ENCODE data around the gene IFRD1. TPM values are rescaled to one million over a fixed set of nuclear protein-coding genes. Genes with fewer than 3 reads are reported as not detected.

The IFRD1 gene
- total RNA-seq, 1 experiment from 2014 or later, result 78.8 TPM

DNA sequence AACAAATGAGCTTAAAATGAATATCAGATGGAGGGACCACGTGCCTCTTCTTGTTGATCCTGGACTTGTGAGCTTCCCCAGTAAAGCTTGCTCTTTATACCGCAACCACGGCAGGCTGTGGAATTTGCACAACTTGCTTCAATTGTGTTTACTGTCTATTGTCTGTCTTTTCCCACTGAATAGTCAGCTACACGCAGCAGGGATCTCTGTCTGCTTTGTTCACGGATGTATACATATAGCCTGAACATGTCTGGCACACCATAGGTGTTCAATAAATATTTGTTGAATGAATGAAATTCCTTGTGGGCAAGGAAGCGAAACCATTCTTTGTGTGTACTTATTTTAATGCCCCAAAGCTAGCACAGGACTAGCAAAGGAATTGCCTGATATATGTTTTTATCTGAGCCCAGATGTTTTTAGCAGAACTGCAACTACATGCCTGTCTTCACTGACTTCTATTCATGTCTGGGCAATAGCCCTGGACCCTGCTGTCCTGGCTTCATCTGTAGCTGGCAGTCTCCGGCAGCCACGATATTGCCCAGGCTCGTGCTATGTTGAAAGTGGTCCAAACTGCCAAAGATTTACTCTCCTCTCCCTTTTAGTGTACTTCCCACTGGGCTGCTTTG, 29.9 kb upstream of the IFRD1 start:
- Histone ChIP-seq H3K4me3 (ENCODE audit: low read depth, low read length) (no peak overlapping the region), H3K9me3 (no peaks in the 10 kb centered on the region), H3K36me3 (ENCODE audit: control insufficient read depth, insufficient read depth, low read length) (no peaks in the 10 kb centered on the region), H3K4me1 (peaks cover 15% of the 10 kb centered on the region), H3K27me3 (replicated peaks; ENCODE audit: control insufficient read depth, insufficient read depth, low read length) (no peaks in the 10 kb centered on the region)
- CTCF ChIA-PET, result interaction anchor here (0.8 kb wide), 1 partner anchor 30 kb away, joined by 4 read pairs; the partner anchor contains the start of gene IFRD1
- Mint-ChIP-seq H3K4me3 (ENCODE audit: unreplicated experiment) (no peak overlapping the region), H3K36me3 (ENCODE audit: insufficient read depth, unreplicated experiment) (no peaks in the 10 kb centered on the region), H3K27ac (ENCODE audit: unreplicated experiment) (no peak overlapping the region), H3K4me1 (ENCODE audit: low read depth, unreplicated experiment) (peaks cover 21% of the 10 kb centered on the region), H3K27me3 (ENCODE audit: insufficient read depth, unreplicated experiment) (peaks cover 4% of the 10 kb centered on the region), H3K9me3 (ENCODE audit: unreplicated experiment) (peaks cover 10% of the 10 kb centered on the region)
- TF ChIP-seq, protein P1, sequence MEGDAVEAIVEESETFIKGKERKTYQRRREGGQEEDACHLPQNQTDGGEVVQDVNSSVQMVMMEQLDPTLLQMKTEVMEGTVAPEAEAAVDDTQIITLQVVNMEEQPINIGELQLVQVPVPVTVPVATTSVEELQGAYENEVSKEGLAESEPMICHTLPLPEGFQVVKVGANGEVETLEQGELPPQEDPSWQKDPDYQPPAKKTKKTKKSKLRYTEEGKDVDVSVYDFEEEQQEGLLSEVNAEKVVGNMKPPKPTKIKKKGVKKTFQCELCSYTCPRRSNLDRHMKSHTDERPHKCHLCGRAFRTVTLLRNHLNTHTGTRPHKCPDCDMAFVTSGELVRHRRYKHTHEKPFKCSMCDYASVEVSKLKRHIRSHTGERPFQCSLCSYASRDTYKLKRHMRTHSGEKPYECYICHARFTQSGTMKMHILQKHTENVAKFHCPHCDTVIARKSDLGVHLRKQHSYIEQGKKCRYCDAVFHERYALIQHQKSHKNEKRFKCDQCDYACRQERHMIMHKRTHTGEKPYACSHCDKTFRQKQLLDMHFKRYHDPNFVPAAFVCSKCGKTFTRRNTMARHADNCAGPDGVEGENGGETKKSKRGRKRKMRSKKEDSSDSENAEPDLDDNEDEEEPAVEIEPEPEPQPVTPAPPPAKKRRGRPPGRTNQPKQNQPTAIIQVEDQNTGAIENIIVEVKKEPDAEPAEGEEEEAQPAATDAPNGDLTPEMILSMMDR (IDR thresholded peaks at IDR 0.05; ENCODE audit: insufficient read depth in 1 of 2, low read depth in 1 of 2, low read length in 1 of 2, severe bottlenecking in 1 of 2, unreplicated experiment in 1 of 2), result no peak
- POLR2A ChIA-PET, result interaction anchor here (1.0 kb wide), 1 partner anchor 30 kb away, joined by 5 read pairs; the partner anchor contains the start of gene IFRD1
- DNase-seq, result no peak
- BruUV-seq (replicated peaks), result no TSS peak
- intact Hi-C loops (cut with micrococcal nuclease; ENCODE audit: unreplicated experiment), result no loop called here

DNA sequence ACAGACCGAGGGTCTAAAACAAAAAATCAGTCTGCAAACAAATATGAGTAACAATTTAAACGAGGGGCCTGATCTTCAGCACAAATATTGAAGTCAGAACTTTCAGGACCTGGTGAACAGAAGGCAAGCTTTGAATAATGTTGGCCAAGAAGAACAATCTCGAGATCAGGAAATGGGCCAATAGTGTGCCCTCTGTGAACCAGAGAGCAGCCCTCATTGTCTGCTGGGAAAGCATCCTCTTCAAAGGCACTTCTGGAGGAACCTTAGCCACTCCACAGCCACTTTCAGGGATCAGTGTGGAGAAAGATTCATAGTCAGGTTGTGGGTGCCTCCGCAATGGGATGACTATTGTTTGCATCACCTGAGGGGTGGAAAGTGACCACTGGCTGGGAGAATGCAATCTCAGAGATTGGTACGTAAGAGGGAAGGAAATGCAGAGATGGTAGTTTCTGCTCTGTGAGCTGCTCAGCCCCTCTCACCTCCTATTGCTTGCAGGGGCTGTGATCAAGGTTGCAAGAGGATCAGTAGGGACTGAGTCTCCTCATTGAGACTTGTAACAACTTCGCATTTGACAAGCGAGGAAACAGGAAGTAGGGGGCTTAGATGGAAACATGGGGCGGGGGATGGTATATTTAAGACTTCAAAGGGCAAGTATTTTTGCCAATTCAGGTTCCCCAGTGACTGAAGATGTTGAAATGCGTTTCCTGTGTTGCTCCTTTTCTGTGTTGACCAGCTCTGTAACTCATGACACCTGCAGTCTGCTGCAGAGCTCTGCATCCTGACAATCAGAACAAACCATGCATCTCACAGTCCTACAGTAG, 28.4 kb upstream of the IFRD1 start:
- intact Hi-C loops (cut with micrococcal nuclease; ENCODE audit: unreplicated experiment), result no loop called here
- POLR2A ChIA-PET, result no interaction called here
- CTCF ChIA-PET, result no interaction called here
- Mint-ChIP-seq H3K27me3 (ENCODE audit: insufficient read depth, unreplicated experiment) (no peaks in the 10 kb centered on the region), H3K27ac (ENCODE audit: unreplicated experiment) (peak overlapping the region; percentile 59), H3K4me3 (ENCODE audit: unreplicated experiment) (no peak overlapping the region), H3K36me3 (ENCODE audit: insufficient read depth, unreplicated experiment) (no peaks in the 10 kb centered on the region), H3K9me3 (ENCODE audit: unreplicated experiment) (peaks cover 7% of the 10 kb centered on the region), H3K4me1 (ENCODE audit: low read depth, unreplicated experiment) (peaks cover 21% of the 10 kb centered on the region)
- no peaks in the 10 kb centered on the region for H3K9me3 ChIP-seq
- TF ChIP-seq, protein P1 (IDR thresholded peaks at IDR 0.05; ENCODE audit: insufficient read depth in 1 of 2, low read depth in 1 of 2, low read length in 1 of 2, severe bottlenecking in 1 of 2, unreplicated experiment in 1 of 2), result no peak
- BruUV-seq (replicated peaks), result no TSS peak
- H3K27me3 ChIP-seq (replicated peaks; ENCODE audit: control insufficient read depth, insufficient read depth, low read length), result no peaks in the 10 kb centered on the region
- no peak for DNase-seq
- no peaks in the 10 kb centered on the region for H3K36me3 ChIP-seq (ENCODE audit: control insufficient read depth, insufficient read depth, low read length)
- no peak overlapping the region for H3K4me3 ChIP-seq (ENCODE audit: low read depth, low read length)
- peaks cover 15% of the 10 kb centered on the region for H3K4me1 ChIP-seq

DNA sequence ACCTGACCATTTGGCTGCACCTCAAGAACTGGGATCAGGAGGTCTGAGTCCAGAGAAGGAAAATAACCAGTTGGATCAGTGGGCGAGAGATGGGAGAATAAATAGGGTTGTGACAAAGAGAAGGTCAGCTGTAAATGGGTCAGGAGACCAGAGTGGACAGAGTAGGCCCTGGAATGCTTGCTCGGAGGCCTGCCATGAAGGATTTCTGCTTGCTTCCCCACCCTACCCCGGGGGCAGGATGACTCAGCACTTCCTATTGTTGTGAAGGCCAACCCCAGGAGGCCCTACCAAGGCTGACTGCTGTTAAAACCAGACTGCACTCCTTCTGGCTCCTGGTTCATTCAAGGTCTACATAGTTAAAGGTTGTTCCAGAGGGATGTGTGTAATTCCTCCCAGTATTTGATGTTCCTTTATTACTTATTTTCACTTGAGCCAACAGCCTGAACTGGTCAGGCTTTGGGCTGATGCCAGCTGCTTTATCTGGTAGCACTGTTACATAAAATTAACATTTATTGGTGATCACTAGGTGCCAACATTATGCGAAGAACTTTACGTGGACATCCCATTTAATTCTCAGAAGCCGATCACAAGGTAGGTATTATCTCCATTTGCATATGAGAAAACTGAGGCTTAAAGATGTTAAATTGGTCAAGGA, 27.3 kb upstream of the IFRD1 start:
- no peaks in the 10 kb centered on the region for H3K27me3 Mint-ChIP-seq (ENCODE audit: insufficient read depth, unreplicated experiment)
- POLR2A ChIA-PET, result no interaction called here
- peaks cover 21% of the 10 kb centered on the region for H3K4me1 Mint-ChIP-seq (ENCODE audit: low read depth, unreplicated experiment)
- peak overlapping the region; percentile 12 for H3K4me3 Mint-ChIP-seq (ENCODE audit: unreplicated experiment)
- H3K9me3 Mint-ChIP-seq (ENCODE audit: unreplicated experiment), result no peaks in the 10 kb centered on the region
- no peak overlapping the region for H3K4me3 ChIP-seq (ENCODE audit: low read depth, low read length)
- TSS peak; percentile 85 for BruUV-seq (replicated peaks)
- intact Hi-C loops (cut with micrococcal nuclease; ENCODE audit: unreplicated experiment), result loop anchor here (1.0 kb wide), 1 partner anchor 27 kb away; the partner anchor contains the start of gene IFRD1
- H3K36me3 Mint-ChIP-seq (ENCODE audit: insufficient read depth, unreplicated experiment), result no peaks in the 10 kb centered on the region
- peak; percentile 84 to 91 for DNase-seq
- H3K4me1 ChIP-seq, result peaks cover 15% of the 10 kb centered on the region
- TF ChIP-seq, protein P1 (IDR thresholded peaks at IDR 0.05; ENCODE audit: insufficient read depth in 1 of 2, low read depth in 1 of 2, low read length in 1 of 2, severe bottlenecking in 1 of 2, unreplicated experiment in 1 of 2), result no peak
- H3K27ac Mint-ChIP-seq (ENCODE audit: unreplicated experiment), result peak overlapping the region; percentile 59
- no peaks in the 10 kb centered on the region for H3K36me3 ChIP-seq (ENCODE audit: control insufficient read depth, insufficient read depth, low read length)
- CTCF ChIA-PET, result no interaction called here
- no peaks in the 10 kb centered on the region for H3K9me3 ChIP-seq
- H3K27me3 ChIP-seq (replicated peaks; ENCODE audit: control insufficient read depth, insufficient read depth, low read length), result no peaks in the 10 kb centered on the region

Measured in Caco-2 (cell line).